Measurements from ENCODE around the gene NOTCH2.

DNA sequence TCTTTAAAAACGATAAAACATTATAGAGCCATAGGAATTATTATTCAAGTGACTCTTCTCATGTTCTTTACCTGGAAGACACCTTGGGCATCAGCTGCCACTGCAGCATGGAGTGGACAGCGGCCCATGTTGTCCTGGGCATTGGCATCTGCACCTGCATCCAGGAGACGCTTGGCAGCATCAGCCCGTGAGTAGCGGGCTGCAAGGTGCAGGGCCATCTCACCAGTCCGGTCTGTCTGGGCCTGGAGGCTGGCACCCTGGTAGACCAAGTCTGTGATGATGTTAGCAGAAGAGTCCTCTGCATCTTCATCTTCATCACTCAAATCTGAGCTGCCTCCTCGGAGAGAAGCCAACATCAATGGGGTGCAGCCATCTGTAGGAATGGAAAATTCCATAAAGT, 150.2 kb downstream of the NOTCH2 start:
- TF ChIP-seq, protein P1, sequence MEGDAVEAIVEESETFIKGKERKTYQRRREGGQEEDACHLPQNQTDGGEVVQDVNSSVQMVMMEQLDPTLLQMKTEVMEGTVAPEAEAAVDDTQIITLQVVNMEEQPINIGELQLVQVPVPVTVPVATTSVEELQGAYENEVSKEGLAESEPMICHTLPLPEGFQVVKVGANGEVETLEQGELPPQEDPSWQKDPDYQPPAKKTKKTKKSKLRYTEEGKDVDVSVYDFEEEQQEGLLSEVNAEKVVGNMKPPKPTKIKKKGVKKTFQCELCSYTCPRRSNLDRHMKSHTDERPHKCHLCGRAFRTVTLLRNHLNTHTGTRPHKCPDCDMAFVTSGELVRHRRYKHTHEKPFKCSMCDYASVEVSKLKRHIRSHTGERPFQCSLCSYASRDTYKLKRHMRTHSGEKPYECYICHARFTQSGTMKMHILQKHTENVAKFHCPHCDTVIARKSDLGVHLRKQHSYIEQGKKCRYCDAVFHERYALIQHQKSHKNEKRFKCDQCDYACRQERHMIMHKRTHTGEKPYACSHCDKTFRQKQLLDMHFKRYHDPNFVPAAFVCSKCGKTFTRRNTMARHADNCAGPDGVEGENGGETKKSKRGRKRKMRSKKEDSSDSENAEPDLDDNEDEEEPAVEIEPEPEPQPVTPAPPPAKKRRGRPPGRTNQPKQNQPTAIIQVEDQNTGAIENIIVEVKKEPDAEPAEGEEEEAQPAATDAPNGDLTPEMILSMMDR (tag by site-specific recombination; IDR thresholded peaks at IDR 0.05), result no peak
- TF ChIP-seq KLF16 (tag by site-specific recombination; IDR thresholded peaks at IDR 0.05) (no peak), SETDB1 (IDR thresholded peaks at IDR 0.05; ENCODE audit: insufficient read length, low read length) (no peak), ZNF335 (tag by site-specific recombination; conservative IDR thresholded peaks at IDR 0.05) (no peak), ZNF184 (tag by site-specific recombination; IDR thresholded peaks at IDR 0.05) (no peak), ZNF274 (IDR thresholded peaks at IDR 0.05; ENCODE audit: low read length) (no peak), ZNF274 (tag by site-specific recombination; IDR thresholded peaks at IDR 0.05; ENCODE audit: borderline replicate concordance) (no peak)
